Measurements from ENCODE around the gene ITPR1. TPM values are rescaled to one million over a fixed set of nuclear protein-coding genes. Genes with fewer than 3 reads are reported as not detected.

Gene ITPR1
- total RNA-seq, 4 donors from 2014 or later: 12.1 to 68.7 (median 25.6) TPM

- Histone ChIP-seq H3K27me3 (no peaks in the 10 kb centered on the region), H3K36me3 (no peaks in the 10 kb centered on the region), H3K9me3 (no peaks in the 10 kb centered on the region), H3K4me3 (no peak overlapping the region), H3K27ac (no peak overlapping the region), H3K4me1 (peaks cover 0 to 16% (median 8%) of the 10 kb centered on the region in 3 donors)
- 53 to 60% methylated on average over 2 of the region's 2 CpGs for WGBS, 2 donors
- DNase-seq: no peak
- intact Hi-C loops (cut with DNase I): no loop called here
- no peak for TF ChIP-seq CTCF (IDR thresholded peaks at IDR 0.05)
- TF ChIP-seq POLR2A (IDR thresholded peaks at IDR 0.05): no peak
Measured at GRCh38 chr3:4561661-4562060, 68.5 kb downstream of the ITPR1 start.

- H3K9me3 ChIP-seq: no peaks in the 10 kb centered on the region
- H3K4me3 ChIP-seq: no peak overlapping the region
- H3K27me3 ChIP-seq: no peaks in the 10 kb centered on the region
- WGBS, 2 donors: 72 to 82% methylated on average over 4 of the region's 4 CpGs
- H3K27ac ChIP-seq: no peak overlapping the region
- DNase-seq: no peak
- TF ChIP-seq CTCF (IDR thresholded peaks at IDR 0.05): no peak
- TF ChIP-seq POLR2A (IDR thresholded peaks at IDR 0.05): no peak
- H3K4me1 ChIP-seq: peaks cover 0 to 19% (median 8%) of the 10 kb centered on the region in 3 donors
- H3K36me3 ChIP-seq: no peaks in the 10 kb centered on the region
- intact Hi-C loops (cut with DNase I): no loop called here
Measured at GRCh38 chr3:4562595-4562994, 69.4 kb downstream of the ITPR1 start.

DNA sequence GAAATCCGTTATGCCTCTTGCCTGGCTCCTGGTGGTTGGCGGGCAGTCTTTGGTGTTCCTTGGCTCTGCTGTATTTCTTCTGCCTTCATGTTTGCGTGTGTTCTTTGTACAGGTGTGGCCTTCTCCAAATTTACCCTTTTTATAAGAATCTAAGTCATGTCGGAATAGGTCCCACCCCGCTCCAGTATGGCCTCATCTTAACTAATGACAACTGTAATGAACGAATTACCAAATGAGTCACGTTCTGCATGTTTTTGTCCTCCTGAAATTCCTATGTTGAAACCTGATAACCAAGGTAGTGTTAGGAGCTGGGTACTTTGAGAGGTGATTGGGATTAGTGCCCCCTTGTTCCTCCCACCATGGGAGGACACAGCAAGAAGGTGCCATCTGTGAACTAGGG lies 71.1 kb downstream of the ITPR1 start:
- no peak for TF ChIP-seq POLR2A (IDR thresholded peaks at IDR 0.05)
- H3K9me3 ChIP-seq: no peaks in the 10 kb centered on the region
- peaks cover 0 to 19% (median 8%) of the 10 kb centered on the region in 3 donors for H3K4me1 ChIP-seq
- intact Hi-C loops (cut with DNase I): no loop called here
- no peaks in the 10 kb centered on the region for H3K36me3 ChIP-seq
- 87 to 92% methylated on average over 7 of the region's 7 CpGs for WGBS, 2 donors
- no peaks in the 10 kb centered on the region for H3K27me3 ChIP-seq
- H3K4me3 ChIP-seq: no peak overlapping the region
- no peak overlapping the region for H3K27ac ChIP-seq
- DNase-seq: no peak

DNA sequence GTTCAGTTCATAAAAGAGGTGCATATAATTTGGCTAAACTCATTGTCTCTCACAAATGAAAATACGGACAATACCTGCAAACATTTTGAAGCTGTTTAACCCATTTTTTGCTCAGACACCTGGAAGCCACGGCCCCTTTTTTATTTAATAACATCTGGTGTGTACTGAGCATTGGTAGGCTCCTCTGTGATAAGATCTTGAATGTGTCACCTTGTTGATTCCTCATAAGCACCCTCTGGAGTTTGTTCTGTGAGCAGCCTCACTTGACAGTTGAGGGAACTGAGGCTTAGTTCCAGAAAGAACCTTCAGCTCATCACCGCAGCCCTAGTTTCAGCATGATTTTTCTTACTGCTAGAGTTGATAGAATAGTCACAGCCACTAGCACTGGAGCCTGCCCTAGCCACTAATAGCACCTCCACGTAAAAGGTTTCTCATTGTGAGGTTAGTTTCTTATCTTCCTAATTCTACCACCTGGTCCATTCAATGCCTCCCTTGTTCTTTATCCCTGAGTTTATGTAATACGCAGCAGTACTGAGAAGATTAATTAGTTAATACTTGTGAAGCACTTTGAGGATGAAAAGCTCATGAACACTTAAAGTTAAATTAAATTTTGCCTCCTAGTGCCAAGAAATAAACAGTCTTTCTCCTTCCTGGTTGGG lies 71.9 kb downstream of the ITPR1 start:
- 66 to 72% methylated on average over 5 of the region's 5 CpGs for WGBS, 2 donors
- peaks cover 0 to 19% (median 8%) of the 10 kb centered on the region in 3 donors for H3K4me1 ChIP-seq
- intact Hi-C loops (cut with DNase I): no loop called here
- no peaks in the 10 kb centered on the region for H3K36me3 ChIP-seq
- DNase-seq: no peak
- no peaks in the 10 kb centered on the region for H3K9me3 ChIP-seq
- no peak overlapping the region for H3K4me3 ChIP-seq
- TF ChIP-seq CTCF (IDR thresholded peaks at IDR 0.05) (no peak), POLR2A (IDR thresholded peaks at IDR 0.05) (no peak)
- no peaks in the 10 kb centered on the region for H3K27me3 ChIP-seq
- H3K27ac ChIP-seq: no peak overlapping the region

DNA sequence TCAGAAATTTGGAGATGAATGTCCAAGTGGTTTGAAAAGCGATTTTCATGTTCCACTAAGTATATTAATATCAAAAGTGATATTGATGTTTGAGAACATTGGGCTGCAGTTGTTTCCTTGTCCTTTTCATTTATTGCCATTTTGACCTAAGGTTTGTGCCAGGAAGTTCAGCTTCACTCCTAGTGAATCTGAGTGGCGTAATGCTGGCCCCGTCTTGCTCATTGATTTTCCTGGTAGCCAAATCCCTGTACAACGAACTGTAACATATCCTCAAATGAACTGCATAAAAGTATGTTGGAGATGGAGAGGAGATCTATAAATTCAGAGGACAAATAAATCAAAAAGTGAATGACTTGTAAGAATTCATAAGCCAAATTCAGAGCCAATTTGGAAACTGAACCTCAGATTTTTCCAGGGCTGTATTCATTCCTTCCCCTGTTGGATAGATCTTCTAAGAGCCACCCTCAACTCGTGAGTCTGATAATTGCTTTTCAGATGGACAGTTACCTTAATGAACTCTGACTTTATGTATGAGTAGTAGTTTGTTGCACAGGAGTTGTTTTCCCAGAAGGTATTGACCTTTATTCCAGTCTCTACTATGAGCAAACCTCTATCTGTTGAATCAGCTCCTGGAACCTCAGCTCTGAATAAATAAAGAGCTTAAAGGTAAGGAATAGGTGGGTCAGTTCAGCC lies 72.8 kb downstream of the ITPR1 start:
- no peaks in the 10 kb centered on the region for H3K27me3 ChIP-seq
- peaks cover 0 to 24% (median 8%) of the 10 kb centered on the region in 3 donors for H3K4me1 ChIP-seq
- intact Hi-C loops (cut with DNase I): no loop called here
- 60 to 65% methylated on average over 4 to 5 of the region's 5 CpGs for WGBS, 2 donors
- no peak overlapping the region for H3K4me3 ChIP-seq
- no peak overlapping the region for H3K27ac ChIP-seq
- H3K36me3 ChIP-seq: no peaks in the 10 kb centered on the region
- H3K9me3 ChIP-seq: no peaks in the 10 kb centered on the region
- no peak for TF ChIP-seq CTCF (IDR thresholded peaks at IDR 0.05)
- TF ChIP-seq POLR2A (IDR thresholded peaks at IDR 0.05): no peak
- DNase-seq: no peak

Data from esophagus squamous epithelium (tissue), 5 donors.